Smooth muscle cell (in vitro differentiated cells): ENCODE results near the gene CDH18. TPM values are rescaled to one million over a fixed set of nuclear protein-coding genes. Genes with fewer than 3 reads are reported as not detected.

ENCODE experiments used
- DNase-seq: peaks from one replicate; lab custom pipeline; 2025; ENCODE audit not compliant: unreplicated experiment; lab: John Stamatoyannopoulos, UW
- H2AFZ ChIP-seq: fragments of 200-600 bp; sonication (generic); 2 replicates; pipeline ENCODE4 v1.6.0; 2016; ENCODE audit warnings: antibody characterized with exemption, low read depth, mild to moderate bottlenecking
- H3F3A ChIP-seq: fragments of 200-600 bp; sonication (generic); 2 replicates; pipeline ENCODE4 v1.6.0; 2017; ENCODE audit warnings: antibody characterized with exemption, low read depth
- H3K27ac ChIP-seq: fragments of 200-600 bp; sonication (generic); 2 replicates; pipeline ENCODE4 v1.5.1; 2016; ENCODE audit warnings: low read depth, mild to moderate bottlenecking
- H3K27me3 ChIP-seq: fragments of 200-600 bp; sonication (generic); 2 replicates; pipeline ENCODE4 v1.6.1; 2016; ENCODE audit warnings: low read depth, mild to moderate bottlenecking
- H3K36me3 ChIP-seq: fragments of 200-600 bp; sonication (generic); 2 replicates; pipeline ENCODE4 v1.5.1; 2016; ENCODE audit warnings: low read depth
- H3K4me1 ChIP-seq: fragments of 200-600 bp; sonication (generic); 2 replicates; pipeline ENCODE4 v1.5.1; 2016; ENCODE audit warnings: low read depth
- H3K4me2 ChIP-seq: fragments of 200-600 bp; sonication (generic); 2 replicates; pipeline ENCODE4 v1.6.0; 2016; ENCODE audit warnings: mild to moderate bottlenecking
- H3K4me3 ChIP-seq: fragments of 200-600 bp; sonication (generic); 2 replicates; pipeline ENCODE4 v1.5.1; 2016; ENCODE audit warnings: mild to moderate bottlenecking
- H3K79me2 ChIP-seq: fragments of 200-600 bp; sonication (generic); 2 replicates; pipeline ENCODE4 v1.6.0; 2016; ENCODE audit warnings: low read depth, mild to moderate bottlenecking
- H3K9ac ChIP-seq: fragments of 200-600 bp; sonication (generic); 2 replicates; pipeline ENCODE4 v1.6.0; 2016; ENCODE audit warnings: low read depth
- H3K9me3 ChIP-seq: fragments of 200-600 bp; sonication (generic); replicated peaks from 2 replicates; pipeline ENCODE4 v1.5.1; 2016; ENCODE audit warnings: low read depth
- H4K20me1 ChIP-seq: fragments of 200-600 bp; sonication (generic); 2 replicates; pipeline ENCODE4 v1.6.0; 2016; ENCODE audit warnings: low read depth
- CTCF ChIP-seq: fragments of 200-600 bp; sonication (generic); IDR thresholded peaks from 2 replicates; pipeline ENCODE4 v1.5.1; 2017; ENCODE audit warnings: borderline replicate concordance, mild to moderate bottlenecking, antibody characterized with exemption; ENCODE audit not compliant: insufficient read depth, poor library complexity, severe bottlenecking
- WGBS: methylation state at CpG from one replicate; pipeline ENCODE4 v1.1.7; 2016; ENCODE audit warnings: low lambda C conversion rate; 5-methylcytosine and 5-hydroxymethylcytosine counted together
- polyA plus RNA-seq: library from polyadenylated mRNA; unstranded; fragments of >200 nt; fragmentation: Nextera tagmentation; extraction: Ambion mirVana; gene quantifications from 2 replicates; pipeline ENCODE4 v1.2.1, GENCODE V29; 2016
- total RNA-seq: library from RNA; depleted of rRNA; stranded (reverse); fragments of >200 nt; gene quantifications from 2 replicates; pipeline ENCODE4 v1.2.3, GENCODE V29; 2014

The CDH18 gene
- total and polyA plus RNA-seq, 2 experiments from 2014 or later = 0.13 TPM; not detected in 1

GRCh38 chr5:19676895-19677294 is 311.1 kb downstream of the CDH18 start:
- Histone ChIP-seq H3K27me3 (no peaks in the 10 kb centered on the region), H3K9ac (no peak overlapping the region), H3K79me2 (no peaks in the 10 kb centered on the region), H3F3A (no peaks in the 10 kb centered on the region), H2AFZ (no peak overlapping the region), H3K36me3 (no peaks in the 10 kb centered on the region), H3K4me1 (no peaks in the 10 kb centered on the region), H3K9me3 (no peaks in the 10 kb centered on the region), H3K27ac (no peak overlapping the region), H3K4me3 (no peak overlapping the region), H4K20me1 (no peaks in the 10 kb centered on the region), H3K4me2 (no peak overlapping the region)
- WGBS = 76% methylated on average over 3 of the region's 3 CpGs
- DNase-seq = no peak
- TF ChIP-seq CTCF = no peak

GRCh38 chr5:19660679-19661078 is 327.3 kb downstream of the CDH18 start:
- Histone ChIP-seq H3K27me3 (no peaks in the 10 kb centered on the region), H3K36me3 (no peaks in the 10 kb centered on the region), H3K79me2 (no peaks in the 10 kb centered on the region), H3F3A (no peaks in the 10 kb centered on the region), H2AFZ (no peak overlapping the region), H4K20me1 (no peaks in the 10 kb centered on the region), H3K9ac (no peak overlapping the region), H3K4me3 (no peak overlapping the region), H3K4me2 (no peak overlapping the region), H3K27ac (no peak overlapping the region), H3K4me1 (no peaks in the 10 kb centered on the region), H3K9me3 (no peaks in the 10 kb centered on the region)
- WGBS = 100% methylated on average over 1 of the region's 1 CpG
- no peak for DNase-seq
- TF ChIP-seq CTCF = no peak

- Histone ChIP-seq H3K36me3 (no peaks in the 10 kb centered on the region), H3K9me3 (no peaks in the 10 kb centered on the region), H3K9ac (no peak overlapping the region), H3K27ac (no peak overlapping the region), H3K4me3 (no peak overlapping the region), H3F3A (no peaks in the 10 kb centered on the region), H3K4me1 (no peaks in the 10 kb centered on the region), H4K20me1 (no peaks in the 10 kb centered on the region), H3K27me3 (no peaks in the 10 kb centered on the region), H3K79me2 (no peaks in the 10 kb centered on the region), H2AFZ (no peak overlapping the region), H3K4me2 (no peak overlapping the region)
- TF ChIP-seq CTCF = no peak
- no peak for DNase-seq
- 34% methylated on average over 2 of the region's 2 CpGs for WGBS
Measured at GRCh38 chr5:19655627-19656026, 332.4 kb downstream of the CDH18 start.

GRCh38 chr5:19638461-19638860 is 349.5 kb downstream of the CDH18 start:
- no peak overlapping the region for H3K4me3 ChIP-seq
- 92% methylated on average over 4 of the region's 4 CpGs for WGBS
- TF ChIP-seq CTCF = no peak

More at GRCh38 chr5:19638461-19638860, 349.5 kb downstream of the CDH18 start:
- Histone ChIP-seq H3K9me3 (no peaks in the 10 kb centered on the region), H3K27ac (no peak overlapping the region), H4K20me1 (no peaks in the 10 kb centered on the region), H3F3A (no peaks in the 10 kb centered on the region), H3K27me3 (no peaks in the 10 kb centered on the region), H3K9ac (no peak overlapping the region), H3K4me1 (no peaks in the 10 kb centered on the region), H3K79me2 (no peaks in the 10 kb centered on the region), H3K4me2 (no peak overlapping the region), H3K36me3 (no peaks in the 10 kb centered on the region), H2AFZ (no peak overlapping the region)
- DNase-seq = no peak
